GM18858 (cell line): ENCODE data around the gene PKNOX1.
"Not testable (repeated sequence)": the region's sequence is repeated elsewhere in the genome, so short reads cannot be mapped to it uniquely, and the experiment has no call there.

Experiments
- ATAC-seq: cut with Tn5 transposase; IDR thresholded peaks from one replicate; pipeline ENCODE4 v1.9.1; 2021; ENCODE audit not compliant: unreplicated experiment

PKNOX1 gene

GRCh38 chr21:43045165-43045875 lies 71.0 kb downstream of the PKNOX1 start:
- ATAC-seq: not testable (repeated sequence)

GRCh38 chr21:43045876-43046821 lies 71.8 kb downstream of the PKNOX1 start:
- ATAC-seq: not testable (repeated sequence)

- ATAC-seq: not testable (repeated sequence)
Measured at GRCh38 chr21:43053112-43053511, 78.8 kb downstream of the PKNOX1 start.

- not testable (repeated sequence) for ATAC-seq
Measured at GRCh38 chr21:43062955-43063664, 88.7 kb downstream of the PKNOX1 start.

GRCh38 chr21:43064265-43064917 lies 90.0 kb downstream of the PKNOX1 start:
- not testable (repeated sequence) for ATAC-seq

- ATAC-seq: not testable (repeated sequence)
Measured at GRCh38 chr21:43065991-43066390, 91.6 kb downstream of the PKNOX1 start.

- not testable (repeated sequence) for ATAC-seq
Measured at GRCh38 chr21:43066690-43067089, 92.3 kb downstream of the PKNOX1 start.

GRCh38 chr21:43068065-43068464 lies 93.7 kb downstream of the PKNOX1 start:
- not testable (repeated sequence) for ATAC-seq

- ATAC-seq: not testable (repeated sequence)
Measured at GRCh38 chr21:43069682-43070081, 95.3 kb downstream of the PKNOX1 start.

- not testable (repeated sequence) for ATAC-seq
Measured at GRCh38 chr21:43072742-43073141, 98.4 kb downstream of the PKNOX1 start.

- ATAC-seq: not testable (repeated sequence)
Measured at GRCh38 chr21:43074401-43075169, 100.2 kb downstream of the PKNOX1 start.

GRCh38 chr21:43075170-43076022 lies 101.0 kb downstream of the PKNOX1 start, which contains the start of gene CBS:
TSS of gene CBS (minus strand) at chr21:43075835. CDS start at chr21:43072193, 3,642 bp downstream.
- ATAC-seq: not testable (repeated sequence)

- ATAC-seq: not testable (repeated sequence)
Measured at GRCh38 chr21:43076023-43076637, 101.8 kb downstream of the PKNOX1 start.

GRCh38 chr21:43076643-43077042 lies 102.3 kb downstream of the PKNOX1 start:
- ATAC-seq: not testable (repeated sequence)

- ATAC-seq: not testable (repeated sequence)
Measured at GRCh38 chr21:43082587-43083300, 108.4 kb downstream of the PKNOX1 start.
